Stimulated activated CD8-positive, alpha-beta memory T cell treated with anti-CD3 and anti-CD28 coated beads, Interleukin-12 subunit alpha, Interleukin-12 subunit beta, amount 100 ng/mL, for 24 hours (primary cell): ENCODE data around the gene NDC1.
"Not testable (repeated sequence)": the region's sequence is repeated elsewhere in the genome, so short reads cannot be mapped to it uniquely, and the experiment has no call there.

Experiments
- DNase-seq: peaks from one replicate; pipeline ENCODE4 v3.0.0-alpha.2; 2020; ENCODE audit errors: extremely low read depth

Gene NDC1

GRCh38 chr1:53837924-53838653 is at the start of gene NDC1:
Gene NDC1, minus strand, starts transcription at chr1:53838296. Its CDS starts 35 bp downstream, at chr1:53838261.
- DNase-seq, result peak; percentile 72

GRCh38 chr1:53883600-53883999 is 45.5 kb upstream of the NDC1 start:
- DNase-seq, result not testable (repeated sequence)

- DNase-seq, result not testable (repeated sequence)
Observed at GRCh38 chr1:53881853-53882252, 43.8 kb upstream of the NDC1 start.

GRCh38 chr1:53878492-53879105 is 40.5 kb upstream of the NDC1 start:
- no peak for DNase-seq

- DNase-seq, result not testable (repeated sequence)
Observed at GRCh38 chr1:53875150-53875549, 37.1 kb upstream of the NDC1 start.

- DNase-seq, result no peak
Observed at GRCh38 chr1:53871773-53872484, 33.8 kb upstream of the NDC1 start.

- DNase-seq, result no peak
Observed at GRCh38 chr1:53871221-53871620, 33.1 kb upstream of the NDC1 start.

- no peak for DNase-seq
Observed at GRCh38 chr1:53869454-53870117, 31.5 kb upstream of the NDC1 start.

GRCh38 chr1:53868565-53868964 is 30.5 kb upstream of the NDC1 start:
- DNase-seq, result no peak

GRCh38 chr1:53862507-53862906 is 24.4 kb upstream of the NDC1 start:
- DNase-seq, result no peak

- no peak for DNase-seq
Observed at GRCh38 chr1:53860967-53861411, 22.9 kb upstream of the NDC1 start.

- no peak for DNase-seq
Observed at GRCh38 chr1:53851571-53852285, 13.6 kb upstream of the NDC1 start.

- DNase-seq, result no peak
Observed at GRCh38 chr1:53850082-53850673, 12.1 kb upstream of the NDC1 start.

- no peak for DNase-seq
Observed at GRCh38 chr1:53847980-53848379, 9.9 kb upstream of the NDC1 start.

GRCh38 chr1:53842347-53842746 is 4.3 kb upstream of the NDC1 start:
- DNase-seq, result no peak

- DNase-seq, result no peak
Observed at GRCh38 chr1:53838654-53838974, 518 bp upstream of the NDC1 start.

GRCh38 chr1:53837646-53837923 is 511 bp downstream of the NDC1 start:
- no peak for DNase-seq

- no peak for DNase-seq
Observed at GRCh38 chr1:53835491-53835890, 2.6 kb downstream of the NDC1 start.

- no peak for DNase-seq
Observed at GRCh38 chr1:53834776-53835175, 3.3 kb downstream of the NDC1 start.

- no peak for DNase-seq
Observed at GRCh38 chr1:53833393-53833792, 4.7 kb downstream of the NDC1 start.

- DNase-seq, result no peak
Observed at GRCh38 chr1:53826367-53826766, 11.7 kb downstream of the NDC1 start.

GRCh38 chr1:53825306-53825705 is 12.8 kb downstream of the NDC1 start:
- no peak for DNase-seq
